NCI-H1694 (cell line): Measurements from ENCODE around the gene GPR158.
A peak's percentile ranks its signal among the peaks of the same experiment; 100 is the strongest.

Experiments used
- DNase-seq: peaks from one replicate; lab custom pipeline; 2025; lab: John Stamatoyannopoulos, UW

GPR158 gene

DNA sequence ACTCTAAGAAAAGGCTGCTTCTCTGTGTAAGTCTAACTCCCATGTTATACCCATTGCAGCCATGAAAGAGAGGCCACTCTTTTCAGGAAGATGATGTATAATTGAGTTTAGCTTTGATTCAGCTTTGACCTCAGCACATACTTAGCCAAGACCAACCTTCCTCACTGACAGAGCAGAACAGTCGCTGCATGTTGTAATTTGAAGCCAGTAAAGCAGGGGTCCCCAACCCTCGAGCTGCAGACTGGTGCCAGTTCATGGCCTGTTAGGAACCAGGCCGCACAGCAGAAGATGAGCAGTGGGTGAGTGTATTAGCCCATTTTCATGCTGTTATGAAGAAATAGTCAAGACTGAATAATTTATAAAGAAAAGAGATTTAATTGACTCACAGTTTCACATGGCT, 223.9 kb downstream of the GPR158 start:
- no peak for DNase-seq

DNA sequence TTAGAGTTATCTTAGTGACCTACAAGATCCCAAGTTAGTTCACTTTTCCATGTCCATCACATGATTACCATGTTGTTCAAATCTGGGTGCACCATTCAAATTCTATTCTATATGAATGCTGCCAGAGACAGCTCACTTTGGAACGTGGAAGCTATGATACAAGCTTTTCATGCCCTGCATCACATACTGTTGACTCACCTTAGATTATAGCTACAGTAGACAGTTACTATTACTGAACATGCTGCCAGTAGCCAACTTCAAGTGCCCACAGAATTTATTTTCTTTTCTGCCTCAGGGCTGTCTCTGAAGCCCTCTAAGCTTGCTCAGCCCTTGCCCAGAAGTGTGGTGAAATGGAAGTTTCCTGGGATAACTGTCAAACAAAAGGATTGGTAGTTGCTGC, 231.1 kb downstream of the GPR158 start:
- DNase-seq: no peak

DNA sequence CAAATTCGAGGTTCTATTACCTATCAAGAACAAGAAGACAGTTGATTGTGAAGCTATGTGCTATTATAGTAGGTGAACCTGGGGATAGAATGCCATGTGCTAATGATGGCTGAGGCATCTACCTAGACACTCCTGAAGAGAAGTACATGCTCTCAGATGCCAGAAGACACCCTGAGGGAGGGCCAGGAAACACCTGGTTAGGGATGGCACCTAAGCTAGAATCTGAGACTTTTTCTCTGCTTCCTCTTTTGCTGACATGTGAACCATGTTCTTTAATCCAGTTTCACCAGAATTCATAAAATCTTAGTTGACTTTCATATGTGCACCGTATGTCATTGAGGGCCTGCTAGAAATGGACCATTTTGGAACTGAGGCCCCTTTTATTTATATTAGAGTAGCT, 242.8 kb downstream of the GPR158 start:
- no peak for DNase-seq

DNA sequence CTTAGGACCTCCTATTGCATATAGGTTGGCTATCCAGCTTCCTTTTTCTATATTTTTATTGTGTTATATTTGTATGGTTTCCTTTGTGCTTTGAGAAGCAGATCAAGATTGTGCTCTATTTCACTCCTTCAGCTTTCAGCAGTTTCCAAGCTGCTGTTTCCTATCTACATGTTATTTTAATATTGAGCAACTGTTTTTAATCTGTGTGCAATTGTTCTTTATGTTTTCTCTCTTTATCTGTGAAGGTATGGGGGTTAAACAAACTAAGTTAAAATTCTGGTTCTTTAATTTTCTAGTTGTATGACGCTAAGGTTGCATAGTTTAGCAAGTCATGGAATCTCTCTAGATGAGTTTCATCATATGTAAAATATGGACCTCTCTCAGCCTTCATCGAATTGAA, 251.0 kb downstream of the GPR158 start:
- DNase-seq: no peak

DNA sequence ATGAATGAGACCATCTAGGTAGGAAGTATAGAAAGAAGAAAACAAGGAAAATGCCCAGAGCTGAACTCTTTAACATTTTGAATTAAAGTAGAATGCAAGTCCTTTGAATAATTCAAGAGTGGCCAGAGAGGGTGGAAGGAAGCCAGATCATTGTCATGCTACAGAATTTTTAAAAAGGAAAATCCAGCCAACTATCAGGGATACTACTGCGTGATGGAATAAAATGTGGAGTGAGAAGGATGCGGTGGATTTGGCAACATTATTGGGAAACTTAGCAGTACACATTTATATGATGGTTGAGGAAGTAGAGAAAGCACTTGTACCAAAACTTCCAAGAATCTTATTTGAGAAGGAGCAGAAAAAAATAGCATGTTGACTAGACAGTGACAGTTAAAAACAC, 261.6 kb downstream of the GPR158 start:
- no peak for DNase-seq

DNA sequence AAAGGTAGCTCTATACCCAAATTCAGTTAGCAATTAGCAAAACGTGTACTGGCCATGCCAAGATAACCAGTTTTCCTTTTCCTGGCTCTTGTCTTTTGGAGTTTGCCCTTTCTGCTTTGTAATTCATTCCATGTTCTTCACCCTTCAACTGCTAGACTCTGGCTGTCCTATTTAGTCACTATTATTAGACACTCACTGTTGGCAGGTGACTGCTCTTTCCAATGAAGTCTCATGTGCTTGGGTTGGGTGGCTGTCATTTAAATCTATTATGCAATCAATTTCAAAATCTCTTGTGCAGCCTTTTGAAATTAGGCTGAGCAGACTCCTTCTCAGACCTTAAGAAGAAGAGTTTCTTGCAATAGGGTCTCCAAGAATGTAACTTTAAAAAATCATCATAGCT, 266.5 kb downstream of the GPR158 start:
- DNase-seq: no peak

DNA sequence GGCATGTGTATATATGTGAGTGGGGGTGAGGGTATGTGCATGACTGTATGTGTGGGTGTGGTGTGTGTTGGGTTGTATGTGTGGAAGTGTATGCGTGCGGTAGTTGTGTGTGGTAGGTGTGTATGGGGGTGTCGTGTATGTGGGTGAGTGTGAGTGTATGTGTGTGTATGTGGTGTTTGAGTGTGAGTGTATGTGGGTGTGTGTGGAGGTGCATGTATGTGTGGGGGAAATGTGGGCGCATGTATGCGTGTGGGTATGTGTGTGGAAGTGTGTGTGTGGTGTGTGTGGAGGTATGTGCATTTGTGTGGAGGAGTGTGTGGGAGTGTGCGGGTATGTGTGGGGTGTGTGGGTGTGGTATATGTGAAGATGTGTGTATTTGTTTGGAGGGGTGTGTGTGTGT, 269.5 kb downstream of the GPR158 start:
- no peak for DNase-seq

DNA sequence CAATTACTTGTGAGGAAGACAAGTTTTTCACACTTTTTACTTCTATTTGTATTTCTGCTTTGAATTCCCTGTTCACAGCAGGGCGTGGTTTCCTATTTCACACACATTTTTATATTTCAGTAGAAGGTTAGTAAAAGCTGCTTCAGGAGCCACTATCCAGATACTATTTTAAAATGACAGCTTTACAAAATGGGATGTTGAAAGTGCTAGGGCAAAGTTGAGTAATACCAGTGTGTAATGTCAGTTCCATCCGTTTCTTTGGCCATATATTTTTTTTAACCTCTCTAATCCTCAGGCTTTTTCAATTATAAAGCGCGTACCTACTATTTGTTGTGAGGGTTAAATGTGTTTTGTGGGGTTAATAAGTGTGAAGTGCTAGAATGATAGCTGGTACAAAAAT, 276.6 kb downstream of the GPR158 start:
- no peak for DNase-seq

DNA sequence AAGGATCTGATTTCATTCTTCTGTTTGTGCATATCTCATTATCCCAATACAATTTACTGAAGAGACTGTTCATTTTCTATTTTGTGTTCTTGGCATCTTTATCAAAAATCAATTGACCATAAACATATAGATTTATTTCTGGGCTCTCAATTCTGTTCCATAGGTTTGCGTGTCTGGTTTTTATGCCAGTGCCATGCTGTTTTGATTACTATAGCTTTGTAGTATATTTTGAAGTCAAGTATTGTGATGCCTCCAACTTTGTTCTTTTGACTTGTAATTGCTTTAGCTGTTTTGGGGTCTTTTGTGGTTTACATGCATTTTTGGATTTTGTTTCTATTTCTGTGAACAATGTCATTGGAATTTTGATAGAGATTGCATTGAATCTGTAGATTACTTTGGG, 278.8 kb downstream of the GPR158 start:
- no peak for DNase-seq

DNA sequence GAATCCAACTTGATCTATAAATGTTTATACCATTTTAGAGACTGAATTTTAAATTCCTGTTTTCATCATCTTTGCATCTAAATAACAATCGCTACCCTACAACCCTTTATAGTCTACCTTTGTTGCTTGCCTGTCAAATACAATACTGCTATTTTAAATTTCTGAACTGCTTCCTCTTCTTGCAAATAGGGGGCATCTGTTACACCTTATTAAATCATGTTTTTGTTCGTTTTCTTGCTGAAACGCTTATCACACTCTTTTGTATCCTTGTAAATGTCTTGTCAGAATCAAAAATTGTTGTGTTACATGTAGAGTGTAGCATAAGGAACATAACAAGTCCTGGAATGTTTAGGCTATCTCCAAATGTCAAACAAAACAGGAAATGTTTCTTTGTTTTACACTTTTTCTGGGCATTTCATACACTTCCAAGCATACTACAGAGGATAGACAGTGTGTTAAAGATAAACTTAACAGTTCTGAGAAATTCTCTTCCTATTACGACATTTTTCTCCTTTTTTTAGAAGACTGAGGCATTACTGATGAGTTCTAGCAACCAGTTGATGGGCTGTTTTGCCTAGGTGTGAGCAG, 281.3 kb downstream of the GPR158 start:
- DNase-seq: no peak

DNA sequence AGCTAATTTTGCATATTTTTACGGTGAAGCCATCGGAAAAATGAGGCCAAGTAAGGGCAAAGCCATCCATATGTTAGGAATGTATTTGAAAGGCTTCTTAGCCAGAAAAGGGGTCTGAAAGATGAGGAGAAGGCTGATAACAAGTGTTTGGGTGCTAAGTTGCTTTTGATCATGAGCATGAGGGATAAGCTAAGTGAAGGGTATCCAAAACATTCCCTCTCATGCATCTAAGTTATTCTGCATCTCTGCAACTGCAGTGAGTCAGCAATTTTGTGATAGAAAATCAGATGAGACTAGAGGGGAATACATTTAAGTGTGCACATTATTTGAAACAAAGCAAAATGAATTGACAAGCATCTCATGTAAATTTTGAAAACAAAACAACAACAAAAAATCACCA, 282.8 kb downstream of the GPR158 start:
- DNase-seq: no peak

DNA sequence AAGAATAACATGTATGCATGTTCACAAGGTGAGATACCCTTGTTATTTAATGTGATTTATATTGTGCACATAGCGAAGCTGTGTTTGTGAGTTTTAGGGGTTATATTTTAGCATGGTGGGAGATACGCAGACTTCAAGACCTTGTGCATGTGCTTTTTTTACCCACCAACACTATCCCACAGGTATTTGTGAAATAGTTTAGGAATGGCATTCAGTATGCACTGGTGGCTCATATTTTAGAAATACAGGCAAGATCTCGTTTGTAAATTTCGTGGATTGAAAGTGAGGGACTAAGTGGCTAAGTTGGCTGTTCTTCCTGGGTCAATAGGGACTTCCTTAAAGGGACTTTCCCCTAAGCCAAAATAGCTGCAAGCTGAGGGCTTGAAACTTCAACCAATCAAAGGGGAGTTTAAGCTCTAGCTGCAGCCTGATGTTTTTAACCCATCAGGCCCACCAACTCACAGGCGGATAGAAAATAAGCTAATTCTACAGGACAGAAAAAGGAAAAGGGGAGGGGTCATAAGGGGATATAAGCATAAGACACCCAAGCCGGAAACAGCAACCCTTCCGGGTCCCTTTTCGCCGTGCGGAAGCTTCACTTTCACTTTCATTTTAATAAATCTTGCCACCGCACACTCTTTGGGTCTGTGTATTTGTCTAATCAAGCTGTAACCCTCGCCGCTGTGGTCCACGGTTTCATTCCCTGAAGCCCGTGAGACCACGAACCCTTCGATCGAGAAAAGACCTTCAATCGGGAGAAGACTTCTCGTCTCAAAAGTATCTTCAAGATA, 291.0 kb downstream of the GPR158 start:
- peak; percentile 11 for DNase-seq

DNA sequence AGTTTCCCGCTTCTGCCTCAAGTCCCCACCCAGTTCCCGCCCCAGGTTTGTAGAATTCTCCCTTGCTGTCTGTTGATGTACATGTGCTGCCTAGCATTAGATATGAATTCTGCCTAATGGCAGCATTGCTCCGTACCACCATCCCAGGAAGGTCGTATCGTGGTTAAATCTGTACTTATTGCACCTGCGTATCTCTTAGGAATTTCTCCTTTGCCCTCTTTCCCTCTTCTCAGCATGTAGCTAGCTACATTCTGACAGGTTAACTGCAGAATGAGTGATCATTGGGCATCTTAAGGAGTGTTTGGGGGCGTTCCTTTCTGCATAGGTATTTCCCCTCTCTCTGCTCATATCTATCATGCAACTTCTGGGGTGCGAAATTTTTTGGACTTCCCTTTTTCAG, 293.1 kb downstream of the GPR158 start:
- DNase-seq: no peak

DNA sequence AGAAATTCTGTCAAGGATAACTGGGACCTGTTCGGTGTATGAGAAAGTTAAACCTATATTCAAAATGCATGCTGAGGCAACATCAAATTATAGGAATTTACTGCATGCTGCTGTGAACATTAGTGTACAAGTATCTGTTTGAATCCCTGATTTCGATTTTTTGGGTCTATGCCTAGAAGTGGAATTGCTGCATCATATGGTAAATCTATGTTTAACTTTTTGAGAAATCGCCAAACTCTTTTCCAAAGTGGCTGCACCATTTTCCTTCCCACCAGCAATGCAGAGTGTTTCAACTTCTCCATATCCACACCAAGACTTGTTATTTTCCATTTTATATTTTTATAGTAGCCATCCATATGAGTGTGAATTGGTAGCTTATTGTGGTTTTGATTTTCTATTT, 306.7 kb downstream of the GPR158 start:
- no peak for DNase-seq

DNA sequence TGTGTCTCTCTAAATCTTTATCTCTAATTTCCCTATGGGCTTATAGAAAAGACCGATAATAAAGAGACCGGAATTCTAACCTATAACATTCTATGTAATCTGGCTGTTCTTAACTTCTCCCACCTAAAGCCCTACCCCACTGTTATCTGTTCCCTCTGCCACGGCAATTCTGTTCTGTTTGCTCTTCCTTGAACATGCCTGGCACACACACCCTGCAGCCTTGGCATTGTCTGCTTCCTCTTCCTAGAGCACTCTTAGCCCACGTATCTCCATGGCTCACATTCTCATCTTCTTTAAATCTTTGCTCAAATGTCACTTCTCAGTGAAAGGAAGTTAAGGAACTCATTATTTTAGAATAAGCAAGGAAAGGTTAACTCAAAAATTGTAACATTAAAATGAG, 309.2 kb downstream of the GPR158 start:
- DNase-seq: no peak

DNA sequence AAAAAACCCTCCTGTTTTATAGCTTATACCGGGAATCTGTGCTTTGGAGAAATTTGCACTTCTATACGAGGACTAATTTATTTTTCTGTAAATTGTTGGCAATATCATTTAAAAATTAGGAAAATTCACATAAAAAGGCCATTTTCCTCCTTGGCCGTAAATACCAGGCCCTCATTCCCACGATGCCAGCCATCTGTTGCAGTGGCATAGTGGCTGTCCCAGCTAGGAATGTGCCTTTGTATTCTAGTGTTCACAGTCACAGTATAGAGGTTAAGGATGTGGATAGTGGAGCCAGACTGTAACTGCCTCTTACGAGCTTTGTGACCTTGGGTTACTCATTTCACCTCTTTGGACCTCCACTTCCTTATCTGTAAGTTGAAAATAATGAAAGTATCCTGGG, 312.5 kb downstream of the GPR158 start:
- no peak for DNase-seq

DNA sequence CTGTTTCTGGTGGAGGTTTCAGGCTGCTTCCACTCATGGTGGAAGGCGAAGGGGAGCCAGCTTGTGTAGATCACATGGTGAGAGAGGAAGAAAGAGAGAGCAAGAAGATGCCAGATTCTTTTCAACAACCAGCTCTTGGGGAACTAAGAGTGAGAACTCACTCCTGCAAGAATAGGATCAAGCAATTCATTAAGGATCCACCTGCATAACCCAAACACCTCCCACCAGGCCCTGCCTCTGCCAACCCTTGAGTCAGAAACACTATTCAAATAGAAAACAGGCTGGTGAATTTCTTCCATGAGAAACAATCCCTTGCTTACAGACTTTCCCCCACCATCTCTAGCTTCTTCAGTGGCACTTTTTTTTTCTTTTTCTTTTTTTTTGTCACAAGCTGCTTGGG, 317.2 kb downstream of the GPR158 start:
- DNase-seq: no peak

DNA sequence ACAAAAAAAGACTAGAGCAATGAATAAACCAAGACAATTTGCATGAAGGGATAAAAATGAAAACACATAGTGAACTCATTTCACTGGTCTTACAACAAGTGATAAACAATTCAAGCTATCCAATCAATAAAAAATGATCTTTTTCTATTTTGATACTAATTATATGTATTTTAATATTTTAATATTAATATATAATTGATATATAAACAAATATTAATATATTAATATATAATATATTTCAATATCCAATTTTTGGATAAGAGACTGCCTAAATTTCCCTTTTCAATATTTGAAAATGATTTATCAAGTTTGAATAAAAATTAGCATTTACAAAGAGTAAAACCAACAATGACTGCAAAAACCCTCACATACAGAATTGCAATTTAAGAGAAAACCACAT, 317.9 kb downstream of the GPR158 start:
- DNase-seq: no peak

DNA sequence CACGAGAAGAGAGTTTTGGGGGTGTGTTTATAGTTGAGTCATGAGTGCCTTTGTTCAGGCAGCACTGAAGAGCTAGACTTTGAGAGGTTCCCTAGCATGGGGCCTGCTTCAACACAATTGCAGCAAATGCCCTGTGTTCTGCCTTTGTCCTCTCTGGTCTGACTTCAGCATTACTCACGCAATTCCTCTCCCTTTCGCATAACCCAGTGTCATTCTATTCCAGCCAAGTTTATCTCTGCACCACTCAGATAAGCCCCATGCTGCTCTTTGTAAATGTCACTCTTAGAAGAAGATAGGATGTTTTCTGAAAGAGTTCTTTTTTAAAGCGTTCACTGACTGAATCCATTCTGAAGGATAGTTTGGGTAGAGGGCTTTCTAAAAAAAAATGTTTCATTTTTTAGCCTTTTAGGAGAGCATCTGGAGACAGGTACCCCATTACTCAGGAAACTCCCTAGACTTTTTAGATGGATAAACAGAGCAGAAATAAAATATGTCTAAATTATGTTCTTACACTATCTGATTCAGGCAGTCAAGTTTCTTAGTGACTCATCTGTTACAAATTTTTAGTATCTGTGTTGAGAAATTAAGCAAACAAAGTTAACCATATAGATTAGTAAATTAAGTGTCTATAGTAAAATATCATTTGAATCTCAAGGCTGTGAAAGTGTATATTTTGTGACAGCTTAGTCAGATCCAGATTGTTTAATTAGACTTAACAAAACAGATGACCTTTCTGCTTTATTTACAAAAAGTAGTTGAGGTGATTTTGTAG, 318.5 kb downstream of the GPR158 start:
- DNase-seq: no peak

DNA sequence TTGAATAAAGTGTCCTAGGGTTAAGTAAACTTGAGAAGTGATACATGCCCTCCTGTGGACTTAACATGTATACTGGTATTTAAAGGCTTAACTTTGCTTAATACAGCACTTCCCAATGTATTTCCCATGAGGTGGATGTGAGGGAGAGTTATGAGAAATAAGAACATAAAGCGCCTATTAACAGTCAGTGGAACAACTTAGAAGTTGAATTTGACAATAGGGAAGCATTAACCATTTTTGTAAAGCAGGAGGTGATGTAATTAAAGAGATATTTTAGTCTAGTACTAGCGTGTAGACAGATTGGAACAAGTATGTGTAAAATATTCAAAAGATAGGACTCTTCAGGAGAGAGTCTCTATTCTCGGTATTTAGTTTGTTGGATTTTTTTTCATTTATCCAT, 322.4 kb downstream of the GPR158 start:
- DNase-seq: no peak

DNA sequence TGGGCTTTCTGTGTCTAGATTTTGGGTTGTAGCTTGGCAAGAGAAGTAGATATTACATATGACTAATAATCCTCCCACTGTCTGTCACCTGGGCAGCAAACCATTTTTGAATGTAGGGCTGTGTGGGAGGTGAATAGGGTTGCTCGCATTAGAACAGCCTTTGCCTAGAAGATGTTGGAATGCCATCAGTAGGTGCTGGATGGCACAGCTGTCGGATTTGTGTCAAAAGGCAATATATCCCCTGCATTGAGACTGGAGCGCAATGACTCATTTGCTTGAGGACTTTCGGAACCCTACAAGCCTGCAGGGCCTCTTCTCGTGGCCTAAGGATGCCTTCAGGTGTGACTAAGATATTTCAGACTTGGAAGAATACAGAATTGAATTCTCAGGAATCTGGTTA, 323.8 kb downstream of the GPR158 start:
- DNase-seq: no peak

DNA sequence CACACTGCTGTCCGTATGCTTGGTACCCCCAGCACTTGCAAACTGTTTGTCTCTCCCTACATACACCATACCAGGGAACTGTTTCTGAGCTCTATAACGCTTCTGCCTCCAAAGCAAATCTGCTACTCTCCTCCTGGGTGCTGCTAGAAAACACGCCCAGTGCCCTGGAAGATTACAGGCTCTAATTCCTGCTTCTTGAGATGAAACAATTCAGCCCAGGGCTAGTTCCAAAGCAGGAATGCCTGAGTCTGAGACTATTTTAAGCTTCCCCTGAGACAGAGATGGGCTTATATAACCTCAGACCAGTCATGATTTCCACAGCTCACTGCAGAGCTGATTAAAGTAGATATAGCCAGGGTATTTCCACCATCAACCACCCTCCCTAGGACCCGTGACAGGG, 327.1 kb downstream of the GPR158 start:
- no peak for DNase-seq

DNA sequence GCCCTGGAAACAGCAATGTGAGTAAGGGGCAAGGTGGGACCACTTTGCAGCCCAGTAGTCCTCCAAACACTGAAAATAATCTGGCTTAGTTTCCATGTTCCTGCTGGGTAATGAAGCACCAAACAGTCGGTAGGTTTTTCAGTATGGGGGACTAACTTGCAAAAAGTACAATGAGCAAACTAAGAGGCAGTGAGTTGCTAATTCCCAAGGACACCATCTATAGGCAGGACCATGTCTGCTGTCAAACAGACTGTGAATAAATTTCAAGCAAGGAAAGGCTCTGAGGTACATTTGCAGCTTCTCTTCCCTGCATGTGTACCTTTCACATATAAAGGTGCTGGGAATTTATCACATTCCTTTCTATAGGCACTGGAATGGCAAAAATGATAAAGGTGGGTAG, 327.7 kb downstream of the GPR158 start:
- no peak for DNase-seq
